ENCODE measurements around the gene AUTS2.

Gene AUTS2

GRCh38 chr7:69813637-69814240, 215.5 kb downstream of the AUTS2 start:
- in situ Hi-C loops (cut with MboI; ENCODE audit: low sequenced_read_pairs): no loop called here

- in situ Hi-C loops (cut with MboI; ENCODE audit: low sequenced_read_pairs): no loop called here
These were observed 216.2 kb downstream of the AUTS2 start for GRCh38 chr7:69814421-69814962.

GRCh38 chr7:69816501-69816900, 218.2 kb downstream of the AUTS2 start:
- in situ Hi-C loops (cut with MboI; ENCODE audit: low sequenced_read_pairs): no loop called here

- in situ Hi-C loops (cut with MboI; ENCODE audit: low sequenced_read_pairs): no loop called here
These were observed 218.8 kb downstream of the AUTS2 start for GRCh38 chr7:69817121-69817520.

GRCh38 chr7:69817841-69818635, 219.8 kb downstream of the AUTS2 start:
- in situ Hi-C loops (cut with MboI; ENCODE audit: low sequenced_read_pairs): no loop called here

- in situ Hi-C loops (cut with MboI; ENCODE audit: low sequenced_read_pairs): no loop called here
These were observed 220.5 kb downstream of the AUTS2 start for GRCh38 chr7:69818636-69819332.

GRCh38 chr7:69819333-69819705, 221.0 kb downstream of the AUTS2 start:
- in situ Hi-C loops (cut with MboI; ENCODE audit: low sequenced_read_pairs): no loop called here

- in situ Hi-C loops (cut with MboI; ENCODE audit: low sequenced_read_pairs): no loop called here
These were observed 222.4 kb downstream of the AUTS2 start for GRCh38 chr7:69820479-69821192.

GRCh38 chr7:69822386-69822785, 224.1 kb downstream of the AUTS2 start:
- in situ Hi-C loops (cut with MboI; ENCODE audit: low sequenced_read_pairs): no loop called here

GRCh38 chr7:69823151-69823744, 225.0 kb downstream of the AUTS2 start:
- in situ Hi-C loops (cut with MboI; ENCODE audit: low sequenced_read_pairs): no loop called here

- in situ Hi-C loops (cut with MboI; ENCODE audit: low sequenced_read_pairs): no loop called here
These were observed 227.1 kb downstream of the AUTS2 start for GRCh38 chr7:69825113-69825972.

- in situ Hi-C loops (cut with MboI; ENCODE audit: low sequenced_read_pairs): no loop called here
These were observed 228.0 kb downstream of the AUTS2 start for GRCh38 chr7:69826283-69826682.

- in situ Hi-C loops (cut with MboI; ENCODE audit: low sequenced_read_pairs): no loop called here
These were observed 228.9 kb downstream of the AUTS2 start for GRCh38 chr7:69827140-69827539.

- in situ Hi-C loops (cut with MboI; ENCODE audit: low sequenced_read_pairs): no loop called here
These were observed 229.3 kb downstream of the AUTS2 start for GRCh38 chr7:69827558-69827957.

GRCh38 chr7:69832356-69832755, 234.1 kb downstream of the AUTS2 start:
- in situ Hi-C loops (cut with MboI; ENCODE audit: low sequenced_read_pairs): no loop called here

GRCh38 chr7:69833964-69834363, 235.7 kb downstream of the AUTS2 start:
- in situ Hi-C loops (cut with MboI; ENCODE audit: low sequenced_read_pairs): no loop called here

- in situ Hi-C loops (cut with MboI; ENCODE audit: low sequenced_read_pairs): no loop called here
These were observed 238.4 kb downstream of the AUTS2 start for GRCh38 chr7:69836702-69837101.

- in situ Hi-C loops (cut with MboI; ENCODE audit: low sequenced_read_pairs): no loop called here
These were observed 239.3 kb downstream of the AUTS2 start for GRCh38 chr7:69837387-69838068.

GRCh38 chr7:69839782-69840181, 241.5 kb downstream of the AUTS2 start:
- in situ Hi-C loops (cut with MboI; ENCODE audit: low sequenced_read_pairs): no loop called here
